Mesothelial cell of epicardium (in vitro differentiated cells): Measurements from ENCODE around the gene KIAA0930. TPM values are rescaled to one million over a fixed set of nuclear protein-coding genes. Genes with fewer than 3 reads are reported as not detected.
A peak's percentile ranks its signal among the peaks of the same experiment; 100 is the strongest.

Source experiments
- DNase-seq, 2 experiments: peaks; one replicate each; pipeline ENCODE4 v3.0.0; 2021; ENCODE audit warnings: low spot score in 2 of 2; ENCODE audit not compliant: unreplicated experiment in 2 of 2
- H3K27ac Mint-ChIP-seq: 2 replicates; pipeline ENCODE4 v1.8.0; 2021; ENCODE audit warnings: mixed read lengths
- H3K27me3 Mint-ChIP-seq: 2 replicates; pipeline ENCODE4 v1.8.0; 2021; ENCODE audit warnings: low read depth, mixed read lengths
- H3K36me3 Mint-ChIP-seq: 2 replicates; pipeline ENCODE4 v1.8.0; 2021; ENCODE audit warnings: mixed read lengths
- H3K4me1 Mint-ChIP-seq: 2 replicates; pipeline ENCODE4 v1.8.0; 2021; ENCODE audit warnings: mixed read lengths
- H3K4me3 Mint-ChIP-seq: 2 replicates; pipeline ENCODE4 v1.8.0; 2021; ENCODE audit warnings: mild to moderate bottlenecking, moderate library complexity, mixed read lengths
- H3K9me3 Mint-ChIP-seq: 2 replicates; pipeline ENCODE4 v1.8.0; 2021; ENCODE audit warnings: mixed read lengths
- total RNA-seq: library from RNA; stranded (reverse); gene quantifications from 3 replicates; pipeline ENCODE4 v1.2.1, GENCODE V29; 2021
- TF ChIP-seq, protein P1 (sequence below): fragments of 200-600 bp; sonication (generic); IDR thresholded peaks from one replicate; pipeline ENCODE4 v1.5.0; 2021; ENCODE audit warnings: antibody characterized with exemption; ENCODE audit not compliant: unreplicated experiment

The KIAA0930 gene
- total RNA-seq, 1 donor from 2014 or later, result 31.1 TPM

DNA sequence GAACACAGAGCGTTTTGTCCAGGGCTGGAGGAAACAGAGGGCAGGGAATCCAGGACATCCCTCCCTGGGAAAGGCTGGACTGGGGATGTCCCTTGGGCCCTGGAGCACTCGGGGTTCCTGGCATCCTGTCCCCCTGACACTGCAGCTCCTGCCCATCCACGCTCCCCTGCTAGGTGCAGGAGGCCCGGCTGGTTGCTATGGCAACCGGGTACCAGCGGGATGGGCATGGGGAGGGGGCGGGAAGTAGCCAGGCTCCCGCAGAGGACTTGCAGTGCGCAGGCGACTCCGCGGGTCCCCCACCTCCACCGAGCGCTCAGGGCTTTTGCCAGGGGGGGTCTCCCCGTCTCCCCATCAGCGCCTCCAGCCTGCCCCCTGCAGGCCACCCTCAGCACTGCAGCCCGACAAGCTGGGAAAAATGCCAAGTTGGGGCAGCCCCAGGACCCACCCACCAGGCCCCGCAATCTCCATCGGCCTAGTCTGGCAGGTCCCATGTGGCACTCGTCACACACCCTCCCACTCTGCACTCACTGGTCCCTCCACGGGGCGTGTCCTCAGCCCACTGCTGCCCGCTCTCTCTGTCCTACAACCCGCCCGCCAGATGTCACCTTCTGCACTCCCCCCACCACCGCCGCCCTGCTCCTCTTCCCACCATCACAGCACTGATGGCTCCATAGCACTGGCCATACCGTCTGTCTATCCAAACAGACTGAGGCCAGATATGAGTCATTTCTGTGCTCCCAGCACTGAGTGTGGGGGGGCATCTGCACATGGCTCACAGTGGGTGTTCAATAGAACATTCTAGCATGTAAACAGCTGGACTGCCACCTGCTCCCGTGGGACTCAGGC lies 31.5 kb downstream of the KIAA0930 start:
- no peak for DNase-seq
- H3K4me1 Mint-ChIP-seq, result peaks cover 41% of the 10 kb centered on the region
- H3K4me3 Mint-ChIP-seq, result no peak overlapping the region
- H3K27ac Mint-ChIP-seq, result no peak overlapping the region
- no peaks in the 10 kb centered on the region for H3K9me3 Mint-ChIP-seq
- TF ChIP-seq, protein P1, sequence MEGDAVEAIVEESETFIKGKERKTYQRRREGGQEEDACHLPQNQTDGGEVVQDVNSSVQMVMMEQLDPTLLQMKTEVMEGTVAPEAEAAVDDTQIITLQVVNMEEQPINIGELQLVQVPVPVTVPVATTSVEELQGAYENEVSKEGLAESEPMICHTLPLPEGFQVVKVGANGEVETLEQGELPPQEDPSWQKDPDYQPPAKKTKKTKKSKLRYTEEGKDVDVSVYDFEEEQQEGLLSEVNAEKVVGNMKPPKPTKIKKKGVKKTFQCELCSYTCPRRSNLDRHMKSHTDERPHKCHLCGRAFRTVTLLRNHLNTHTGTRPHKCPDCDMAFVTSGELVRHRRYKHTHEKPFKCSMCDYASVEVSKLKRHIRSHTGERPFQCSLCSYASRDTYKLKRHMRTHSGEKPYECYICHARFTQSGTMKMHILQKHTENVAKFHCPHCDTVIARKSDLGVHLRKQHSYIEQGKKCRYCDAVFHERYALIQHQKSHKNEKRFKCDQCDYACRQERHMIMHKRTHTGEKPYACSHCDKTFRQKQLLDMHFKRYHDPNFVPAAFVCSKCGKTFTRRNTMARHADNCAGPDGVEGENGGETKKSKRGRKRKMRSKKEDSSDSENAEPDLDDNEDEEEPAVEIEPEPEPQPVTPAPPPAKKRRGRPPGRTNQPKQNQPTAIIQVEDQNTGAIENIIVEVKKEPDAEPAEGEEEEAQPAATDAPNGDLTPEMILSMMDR, result peak; percentile 77
- H3K36me3 Mint-ChIP-seq, result peaks cover 5% of the 10 kb centered on the region
- peaks cover 11% of the 10 kb centered on the region for H3K27me3 Mint-ChIP-seq

DNA sequence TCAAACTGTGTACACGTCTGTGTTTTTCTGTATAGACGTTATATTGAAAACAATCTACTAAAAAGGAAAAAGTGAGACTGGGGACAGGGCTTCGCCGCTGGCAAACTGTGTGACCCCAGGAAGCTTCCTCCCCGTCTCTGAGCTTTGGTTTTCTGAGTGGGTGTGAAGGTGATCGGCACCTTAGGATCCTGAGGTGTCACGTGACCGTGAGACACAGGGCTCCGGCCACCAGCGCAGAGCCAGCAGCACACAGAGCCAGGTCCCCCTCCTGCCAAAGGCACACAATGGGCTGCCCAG lies 32.0 kb downstream of the KIAA0930 start:
- Mint-ChIP-seq H3K36me3 (peaks cover 5% of the 10 kb centered on the region), H3K27me3 (peaks cover 11% of the 10 kb centered on the region), H3K4me1 (peaks cover 41% of the 10 kb centered on the region), H3K9me3 (no peaks in the 10 kb centered on the region), H3K27ac (no peak overlapping the region), H3K4me3 (no peak overlapping the region)
- DNase-seq, result no peak
- TF ChIP-seq, protein P1, result no peak

DNA sequence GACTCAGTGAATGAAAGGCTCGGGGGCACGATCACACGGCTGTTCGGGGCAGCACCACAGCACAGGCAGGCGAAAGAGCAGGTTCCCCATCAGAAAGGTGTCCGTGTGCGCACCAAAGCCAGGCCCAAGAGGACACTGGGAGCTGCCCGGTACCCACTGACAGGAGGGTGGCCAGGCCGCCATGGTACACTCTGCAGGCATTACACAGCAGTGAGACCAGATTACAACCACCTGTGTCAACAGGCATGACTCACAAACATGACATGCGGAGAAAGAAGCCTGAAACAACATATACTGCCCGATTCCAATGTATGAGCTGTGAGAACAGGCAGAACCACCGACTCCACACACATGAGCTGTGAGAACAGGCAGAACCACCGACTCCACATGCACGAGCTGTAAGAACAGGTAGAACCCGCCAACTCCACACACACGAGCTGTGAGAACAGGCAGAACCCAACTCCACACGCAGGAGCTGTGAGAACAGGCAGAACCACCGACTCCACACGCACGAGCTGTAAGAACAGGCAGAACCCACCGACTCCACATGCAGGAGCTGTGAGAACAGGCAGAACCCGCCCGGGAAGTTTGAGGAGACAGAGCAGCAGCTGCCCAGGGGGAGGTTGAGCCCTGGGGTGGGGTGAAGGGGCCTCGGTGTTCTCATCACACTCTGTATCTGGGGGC lies 32.6 kb downstream of the KIAA0930 start:
- H3K9me3 Mint-ChIP-seq, result no peaks in the 10 kb centered on the region

DNA sequence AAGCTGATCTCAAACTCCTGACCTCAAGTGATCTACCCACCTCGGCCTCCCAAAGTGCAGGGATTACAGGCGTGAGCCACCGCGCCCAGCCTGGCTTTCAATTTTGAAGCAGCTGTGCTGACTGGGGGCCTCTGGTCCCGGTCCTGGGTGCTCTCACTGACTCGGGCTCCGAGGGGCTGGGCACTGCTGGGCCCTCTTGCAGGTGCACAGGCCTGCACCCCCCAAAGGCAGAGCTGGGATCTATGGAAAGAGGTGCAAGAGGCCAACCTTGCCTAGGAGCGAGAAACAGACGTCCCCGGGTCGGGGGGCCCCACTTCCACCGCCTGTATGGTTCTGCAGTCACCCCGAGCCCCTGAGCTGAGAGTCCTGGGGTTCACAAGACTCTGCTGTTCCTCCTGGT lies 33.2 kb downstream of the KIAA0930 start:
- Mint-ChIP-seq H3K9me3 (no peaks in the 10 kb centered on the region), H3K4me1 (peaks cover 36% of the 10 kb centered on the region), H3K27ac (no peak overlapping the region), H3K36me3 (peaks cover 5% of the 10 kb centered on the region), H3K4me3 (no peak overlapping the region), H3K27me3 (peaks cover 5% of the 10 kb centered on the region)
- no peak for DNase-seq
- TF ChIP-seq, protein P1, result no peak

More for the DNA sequence above, 32.6 kb downstream of the KIAA0930 start:
- no peak for DNase-seq
- Mint-ChIP-seq H3K4me3 (no peak overlapping the region), H3K36me3 (peaks cover 5% of the 10 kb centered on the region), H3K27ac (no peak overlapping the region), H3K4me1 (peaks cover 40% of the 10 kb centered on the region), H3K27me3 (peaks cover 9% of the 10 kb centered on the region)
- TF ChIP-seq, protein P1, result no peak

DNA sequence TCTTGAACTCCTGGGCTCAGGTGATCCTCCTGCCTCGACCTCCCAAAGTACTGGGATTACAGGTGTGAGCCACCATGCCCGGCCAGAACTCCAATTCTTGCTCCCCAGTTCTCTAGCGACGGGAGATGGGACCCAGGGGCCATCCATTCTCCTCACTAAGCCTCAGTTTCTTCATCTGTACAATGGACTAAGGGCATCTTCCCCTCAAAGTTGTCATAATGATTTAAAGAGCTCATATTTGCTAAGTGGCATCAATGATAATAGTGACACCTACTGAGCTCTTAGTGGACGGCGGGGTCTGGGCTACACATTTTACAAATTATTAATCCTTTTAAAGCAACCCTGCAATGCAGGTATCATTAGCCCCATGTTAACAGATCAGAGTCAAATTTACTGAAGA lies 34.5 kb downstream of the KIAA0930 start:
- H3K4me1 Mint-ChIP-seq, result peaks cover 33% of the 10 kb centered on the region
- H3K36me3 Mint-ChIP-seq, result peaks cover 10% of the 10 kb centered on the region
- no peak for DNase-seq
- peaks cover 3% of the 10 kb centered on the region for H3K27me3 Mint-ChIP-seq
- no peak overlapping the region for H3K4me3 Mint-ChIP-seq
- no peaks in the 10 kb centered on the region for H3K9me3 Mint-ChIP-seq
- H3K27ac Mint-ChIP-seq, result no peak overlapping the region
- TF ChIP-seq, protein P1, result no peak
